PC-9 (cell line): ENCODE results near the gene MSI2. TPM values are rescaled to one million over a fixed set of nuclear protein-coding genes. Genes with fewer than 3 reads are reported as not detected.

Source experiments
- BruUV-seq: library from RNA; stranded (reverse); fragments of 400-500 nt; replicated peaks from 2 replicates; lab custom pipeline; 2021; lab: Mats Ljungman, UMichigan
- CTCF ChIA-PET: fragments of 300-600 bp; sonication (Branson Sonifier 250); formaldehyde crosslinking; loops from one replicate; lab custom pipeline; 2022; ENCODE audit warnings: antibody characterized with exemption; lab: Charles Lee
- POLR2A ChIA-PET: fragments of 300-600 bp; sonication (Branson Sonifier 250); formaldehyde crosslinking; loops from one replicate; lab custom pipeline; 2022; ENCODE audit warnings: antibody characterized with exemption; ENCODE audit not compliant: unreplicated experiment; lab: Charles Lee
- DNase-seq, 2 experiments: peaks; one replicate each; pipeline versions ENCODE4 v3.0.0 to v3.0.0-alpha.2; 2015 to 2022; ENCODE audit warnings: mixed read lengths in 1 of 2
- H2AFZ ChIP-seq: fragments of 200-600 bp; sonication (generic); 2 replicates; pipeline ENCODE4 v1.8.1; 2017; ENCODE audit warnings: antibody characterized with exemption
- H3F3A ChIP-seq: fragments of 200-600 bp; sonication (generic); 2 replicates; pipeline ENCODE4 v1.8.1; 2017; ENCODE audit warnings: antibody characterized with exemption, mild to moderate bottlenecking, low read depth; ENCODE audit not compliant: insufficient read depth
- H3K27ac ChIP-seq: fragments of 200-600 bp; sonication (generic); 2 replicates; pipeline ENCODE4 v1.6.1; 2016; ENCODE audit warnings: mixed run types
- H3K27me3 ChIP-seq: fragments of 200-600 bp; sonication (generic); 2 replicates; pipeline ENCODE4 v1.6.1; 2016; ENCODE audit warnings: low read depth, mixed run types; ENCODE audit not compliant: insufficient read depth
- H3K36me3 ChIP-seq: fragments of 200-600 bp; sonication (generic); 2 replicates; pipeline ENCODE4 v1.6.1; 2016; ENCODE audit warnings: low read depth, mixed run types
- H3K4me1 ChIP-seq: fragments of 200-600 bp; sonication (generic); replicated peaks from 2 replicates; pipeline ENCODE4 v1.6.1; 2016; ENCODE audit warnings: mixed run types; ENCODE audit not compliant: insufficient read depth
- H3K4me2 ChIP-seq: fragments of 200-600 bp; sonication (generic); 2 replicates; pipeline ENCODE4 v1.6.1; 2017; ENCODE audit warnings: mixed run types
- H3K4me3 ChIP-seq: fragments of 200-600 bp; sonication (generic); 2 replicates; pipeline ENCODE4 v1.6.1; 2016; ENCODE audit warnings: mixed run types
- H3K79me2 ChIP-seq: fragments of 200-600 bp; sonication (generic); 2 replicates; pipeline ENCODE4 v1.6.1; 2017; ENCODE audit warnings: low read depth, mixed run types
- H3K9me2 ChIP-seq: fragments of 200-600 bp; sonication (generic); 2 replicates; pipeline ENCODE4 v1.8.1; 2017; ENCODE audit warnings: mild to moderate bottlenecking; ENCODE audit not compliant: insufficient read depth
- H3K9me3 ChIP-seq: fragments of 200-600 bp; sonication (generic); 2 replicates; pipeline ENCODE4 v1.8.1; 2016; ENCODE audit warnings: low read depth; ENCODE audit not compliant: insufficient read depth
- H4K20me1 ChIP-seq: fragments of 200-600 bp; sonication (generic); 2 replicates; pipeline ENCODE4 v1.8.1; 2017; ENCODE audit not compliant: insufficient read depth
- CTCF ChIP-seq: fragments of 200-600 bp; sonication (generic); conservative IDR thresholded peaks from 2 replicates; pipeline ENCODE4 v1.6.1; 2017; ENCODE audit warnings: mixed run types, antibody characterized with exemption, mild to moderate bottlenecking, moderate library complexity
- EZH2 ChIP-seq: fragments of 200-600 bp; sonication (generic); IDR thresholded peaks from 2 replicates; pipeline ENCODE4 v1.8.0; 2017; ENCODE audit warnings: antibody characterized with exemption, low read depth
- intact Hi-C: fragments of 100-400 bp; cut with micrococcal nuclease; formaldehyde crosslinking; loops from one replicate; pipeline ENCODE4 v1.10.0; 2022; ENCODE audit not compliant: unreplicated experiment
- total RNA-seq: library from RNA; stranded (reverse); gene quantifications from 2 replicates; pipeline ENCODE4 v1.2.3, GENCODE V29; 2021

The MSI2 gene
- total RNA-seq, 1 experiment from 2014 or later, result 15.7 TPM

DNA sequence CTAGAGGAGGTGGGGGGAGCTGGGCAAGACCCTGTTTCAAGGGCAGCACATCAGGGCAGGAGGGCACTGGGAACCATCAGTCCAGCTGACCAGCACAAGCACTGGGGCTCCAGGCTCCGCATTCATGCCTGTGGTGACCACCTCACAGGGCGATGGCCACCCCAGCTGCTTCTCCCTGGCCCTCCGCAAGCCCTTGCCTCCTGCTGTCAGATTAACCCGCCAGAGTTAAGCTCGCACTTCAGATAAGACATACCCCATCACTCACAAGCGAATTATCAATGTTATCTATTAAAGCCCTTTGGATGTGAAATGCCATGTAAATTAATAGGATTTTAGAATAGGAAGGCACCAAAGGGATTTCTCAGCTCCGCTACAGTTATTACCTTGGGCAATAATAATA, 383.8 kb downstream of the MSI2 start:
- Histone ChIP-seq H3K36me3 (no peaks in the 10 kb centered on the region), H3K27ac (no peak overlapping the region), H4K20me1 (no peaks in the 10 kb centered on the region), H3K4me1 (no peaks in the 10 kb centered on the region), H3K79me2 (no peaks in the 10 kb centered on the region), H3K4me3 (no peak overlapping the region), H3K9me3 (no peaks in the 10 kb centered on the region), H3K27me3 (peaks cover 42% of the 10 kb centered on the region), H2AFZ (no peak overlapping the region), H3F3A (no peaks in the 10 kb centered on the region), H3K9me2 (no peaks in the 10 kb centered on the region), H3K4me2 (no peak overlapping the region)
- no peak for TF ChIP-seq CTCF
- no peak for TF ChIP-seq EZH2
- DNase-seq, result no peak
- intact Hi-C loops, result no loop called here
- no TSS peak for BruUV-seq
- CTCF ChIA-PET, result no interaction called here
- POLR2A ChIA-PET, result no interaction called here

GRCh38 chr17:57641761-57642160, 385.4 kb downstream of the MSI2 start:
- BruUV-seq, result no TSS peak
- no peak overlapping the region for H3K4me3 ChIP-seq
- H3K27ac ChIP-seq, result no peak overlapping the region
- no peaks in the 10 kb centered on the region for H3K36me3 ChIP-seq
- H3K9me3 ChIP-seq, result no peaks in the 10 kb centered on the region
- no peaks in the 10 kb centered on the region for H4K20me1 ChIP-seq
- peaks cover 40% of the 10 kb centered on the region for H3K27me3 ChIP-seq
- H3K9me2 ChIP-seq, result no peaks in the 10 kb centered on the region
- H2AFZ ChIP-seq, result no peak overlapping the region
- intact Hi-C loops, result no loop called here
- ChIA-PET POLR2A (no interaction called here), CTCF (no interaction called here)
- H3K4me1 ChIP-seq, result no peaks in the 10 kb centered on the region
- TF ChIP-seq EZH2, result no peak
- H3K79me2 ChIP-seq, result no peaks in the 10 kb centered on the region
- no peaks in the 10 kb centered on the region for H3F3A ChIP-seq
- DNase-seq, result no peak
- no peak overlapping the region for H3K4me2 ChIP-seq

DNA sequence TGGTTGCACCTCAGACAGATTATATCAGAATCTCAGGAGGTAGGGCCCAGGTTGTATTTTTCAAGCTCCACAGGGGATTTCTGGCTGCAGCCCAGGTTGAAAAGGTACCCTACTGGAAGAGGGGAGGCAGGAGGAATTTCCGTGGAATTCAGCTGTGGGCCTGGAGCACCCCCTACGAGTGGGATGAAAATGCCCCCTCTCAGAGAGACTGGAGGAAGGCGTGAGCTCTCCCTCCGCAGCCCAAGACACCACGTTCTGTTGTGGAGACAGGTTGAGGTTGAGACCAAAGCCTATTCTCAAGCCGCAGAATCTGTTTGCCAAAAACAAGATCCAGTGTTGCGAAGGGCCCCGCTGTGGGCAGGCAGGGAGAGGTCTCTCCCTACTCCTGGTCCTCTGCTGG, 386.7 kb downstream of the MSI2 start:
- H3K27ac ChIP-seq, result no peak overlapping the region
- H3K27me3 ChIP-seq, result peaks cover 31% of the 10 kb centered on the region; the same call in 1 of the 2 replicates
- no peaks in the 10 kb centered on the region for H3K79me2 ChIP-seq
- H3K9me3 ChIP-seq, result no peaks in the 10 kb centered on the region
- no peak for TF ChIP-seq EZH2
- no peak for TF ChIP-seq CTCF
- H3F3A ChIP-seq, result no peaks in the 10 kb centered on the region
- ChIA-PET POLR2A (no interaction called here), CTCF (no interaction called here)
- BruUV-seq, result no TSS peak
- H3K4me2 ChIP-seq, result no peak overlapping the region
- H4K20me1 ChIP-seq, result no peaks in the 10 kb centered on the region
- no peaks in the 10 kb centered on the region for H3K36me3 ChIP-seq
- H3K9me2 ChIP-seq, result no peaks in the 10 kb centered on the region
- no peaks in the 10 kb centered on the region for H3K4me1 ChIP-seq
- no peak overlapping the region for H3K4me3 ChIP-seq
- DNase-seq, result no peak
- intact Hi-C loops, result no loop called here
- H2AFZ ChIP-seq, result no peak overlapping the region

DNA sequence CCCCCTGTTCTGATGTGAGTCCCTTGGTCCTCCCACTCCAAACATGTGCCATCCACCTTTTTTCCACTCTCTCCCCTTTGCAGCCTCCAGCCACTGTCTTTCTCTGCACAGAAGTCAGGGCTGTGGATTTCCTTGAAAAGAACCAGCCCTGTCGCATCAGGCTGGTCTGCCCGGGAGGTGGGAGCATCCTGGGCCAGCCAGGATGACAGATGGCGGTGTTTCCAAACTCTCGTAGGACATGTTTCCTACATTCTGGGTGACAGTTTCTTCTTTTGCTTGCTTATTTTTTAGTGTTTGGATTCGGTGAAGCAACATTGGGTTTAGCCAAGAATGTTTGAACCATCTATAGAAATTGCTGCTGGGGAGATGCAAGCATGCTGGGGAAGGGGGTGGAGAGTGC, 388.0 kb downstream of the MSI2 start:
- ChIA-PET POLR2A (no interaction called here), CTCF (no interaction called here)
- Histone ChIP-seq H3F3A (no peaks in the 10 kb centered on the region), H3K9me3 (no peaks in the 10 kb centered on the region), H3K4me1 (no peaks in the 10 kb centered on the region), H2AFZ (no peak overlapping the region), H3K27ac (no peak overlapping the region), H3K9me2 (no peaks in the 10 kb centered on the region), H3K4me2 (no peak overlapping the region), H3K79me2 (no peaks in the 10 kb centered on the region), H3K36me3 (no peaks in the 10 kb centered on the region), H3K4me3 (no peak overlapping the region), H4K20me1 (no peaks in the 10 kb centered on the region), H3K27me3 (peaks cover 20% of the 10 kb centered on the region; the same call in 1 of the 2 replicates)
- TF ChIP-seq EZH2, result no peak
- TF ChIP-seq CTCF, result no peak
- no TSS peak for BruUV-seq
- no peak for DNase-seq
- intact Hi-C loops, result no loop called here
